GDM1 (cell line): Measurements from ENCODE around the gene SFN.
A peak's percentile ranks its signal among the peaks of the same experiment; 100 is the strongest.
"Not testable (repeated sequence)": the region's sequence is repeated elsewhere in the genome, so short reads cannot be mapped to it uniquely, and the experiment has no call there.

Experiments used
- DNase-seq: peaks from one replicate; lab custom pipeline; 2025; lab: John Stamatoyannopoulos, UW

Gene SFN

GRCh38 chr1:26839779-26840178, 23.2 kb upstream of the SFN start:
- DNase-seq: no peak

GRCh38 chr1:26844424-26845196, 18.3 kb upstream of the SFN start:
- DNase-seq: no peak

- not testable (repeated sequence) for DNase-seq
Measured at GRCh38 chr1:26847826-26848225, 15.1 kb upstream of the SFN start.

GRCh38 chr1:26848499-26848898, 14.4 kb upstream of the SFN start:
- no peak for DNase-seq

- DNase-seq: no peak
Measured at GRCh38 chr1:26848941-26849774, 13.8 kb upstream of the SFN start.

GRCh38 chr1:26851106-26851684, 11.8 kb upstream of the SFN start:
- DNase-seq: no peak

GRCh38 chr1:26852701-26853100, 10.2 kb upstream of the SFN start:
- DNase-seq: no peak

- DNase-seq: peak; percentile 32
Measured at GRCh38 chr1:26853156-26853555, 9.8 kb upstream of the SFN start.

- DNase-seq: no peak
Measured at GRCh38 chr1:26853600-26853999, 9.3 kb upstream of the SFN start.

- DNase-seq: no peak
Measured at GRCh38 chr1:26854906-26855305, 8.0 kb upstream of the SFN start.

- DNase-seq: no peak
Measured at GRCh38 chr1:26855636-26856035, 7.3 kb upstream of the SFN start.

GRCh38 chr1:26856181-26856580, 6.8 kb upstream of the SFN start:
- DNase-seq: no peak

- DNase-seq: no peak
Measured at GRCh38 chr1:26856604-26857469, 6.1 kb upstream of the SFN start.

- no peak for DNase-seq
Measured at GRCh38 chr1:26857473-26858060, 5.4 kb upstream of the SFN start.

GRCh38 chr1:26858160-26858559, 4.8 kb upstream of the SFN start:
- DNase-seq: no peak

GRCh38 chr1:26858891-26859640, 3.9 kb upstream of the SFN start:
- DNase-seq: no peak

GRCh38 chr1:26861286-26861701, 1.7 kb upstream of the SFN start:
- DNase-seq: no peak

GRCh38 chr1:26861889-26862378, 1.0 kb upstream of the SFN start:
- no peak for DNase-seq

GRCh38 chr1:26863685-26864077, 732 bp downstream of the SFN start:
- no peak for DNase-seq

- peak; percentile 96 for DNase-seq
Measured at GRCh38 chr1:26864610-26865480, 1.9 kb downstream of the SFN start.
